MCF 10A (cell line): ENCODE results near the gene OAS3. TPM values are rescaled to one million over a fixed set of nuclear protein-coding genes. Genes with fewer than 3 reads are reported as not detected.

Experiments used
- BruUV-seq: library from RNA; stranded (reverse); fragments of 400-500 nt; replicated peaks from 2 replicates; lab custom pipeline; 2021; lab: Mats Ljungman, UMichigan
- CTCF ChIA-PET: fragments of 300-600 bp; sonication (Branson Sonifier 250); formaldehyde crosslinking; extraction: SDS; loops from one replicate; lab custom pipeline; 2021; ENCODE audit warnings: antibody characterized with exemption, inconsistent platforms; lab: Yijun Ruan, JAX
- POLR2A ChIA-PET: fragments of 300-600, 350-650 bp; sonication (Branson Sonifier 250); formaldehyde crosslinking; extraction: SDS; loops from one replicate; lab custom pipeline; 2020; ENCODE audit warnings: antibody characterized with exemption, inconsistent platforms; lab: Yijun Ruan, JAX
- DNase-seq: peaks from one replicate; pipeline ENCODE4 v3.0.0-alpha.2; 2018; ENCODE audit not compliant: unreplicated experiment
- H3K27ac Mint-ChIP-seq: one replicate; pipeline ENCODE4 v1.8.0; 2022; ENCODE audit warnings: mild to moderate bottlenecking, low read depth, mixed read lengths; ENCODE audit not compliant: unreplicated experiment
- H3K27me3 Mint-ChIP-seq: one replicate; pipeline ENCODE4 v1.8.0; 2022; ENCODE audit warnings: mixed read lengths; ENCODE audit not compliant: insufficient read depth, unreplicated experiment
- H3K36me3 Mint-ChIP-seq: one replicate; pipeline ENCODE4 v1.8.0; 2022; ENCODE audit warnings: mild to moderate bottlenecking, moderate library complexity, mixed read lengths; ENCODE audit not compliant: insufficient read depth, unreplicated experiment
- H3K4me1 Mint-ChIP-seq: one replicate; pipeline ENCODE4 v1.8.0; 2022; ENCODE audit warnings: mixed read lengths; ENCODE audit not compliant: insufficient read depth, unreplicated experiment
- H3K4me3 Mint-ChIP-seq: one replicate; pipeline ENCODE4 v1.8.0; 2022; ENCODE audit warnings: mild to moderate bottlenecking, moderate library complexity, mixed read lengths; ENCODE audit not compliant: unreplicated experiment
- H3K9me3 Mint-ChIP-seq: one replicate; pipeline ENCODE4 v1.8.0; 2022; ENCODE audit warnings: mixed read lengths; ENCODE audit not compliant: unreplicated experiment
- intact Hi-C: fragments of 100-400 bp; cut with micrococcal nuclease; formaldehyde crosslinking; loops from 2 replicates; pipeline ENCODE4 v1.14.1; 2022
- total RNA-seq: library from RNA; stranded (reverse); gene quantifications from 2 replicates; pipeline ENCODE4 v1.2.3, GENCODE V29; 2022
- TF ChIP-seq, protein P1 (sequence below): fragments of 200-600 bp; IDR thresholded peaks from one replicate; pipeline ENCODE4 v1.8.0; 2022; ENCODE audit warnings: antibody characterized with exemption, mild to moderate bottlenecking; ENCODE audit not compliant: unreplicated experiment

The OAS3 gene
- total RNA-seq, 1 experiment from 2014 or later: 6.5 TPM

DNA sequence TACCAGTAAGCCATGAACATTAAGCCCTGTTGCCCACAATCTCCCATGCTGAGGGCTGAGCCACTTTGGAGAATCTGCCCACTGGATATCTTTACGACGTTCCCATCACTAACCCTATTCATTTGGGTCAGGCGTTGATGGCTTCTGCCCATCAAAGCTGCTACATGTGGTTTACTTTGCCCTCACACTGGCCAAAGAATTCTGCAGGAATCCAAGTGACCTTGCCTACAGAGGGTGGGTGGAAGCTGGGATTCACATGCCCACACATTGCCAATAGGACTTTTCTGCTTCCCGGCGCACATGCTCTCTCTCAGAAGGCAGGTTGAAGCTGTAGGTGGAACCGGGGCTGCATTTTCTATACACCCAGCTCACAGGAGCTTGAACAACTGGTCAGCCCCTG lies 68.4 kb downstream of the OAS3 start:
- DNase-seq: no peak
- ChIA-PET CTCF (interaction anchor here (0.7 to 3.4 kb wide), 9 partner anchors 8 to 528 kb away, joined by 3 to 35 read pairs (median 5); no protein-coding TSS in a partner anchor), POLR2A (no interaction called here)
- BruUV-seq: no TSS peak
- Mint-ChIP-seq H3K4me1 (peaks cover 7% of the 10 kb centered on the region), H3K27me3 (no peaks in the 10 kb centered on the region), H3K4me3 (no peak overlapping the region), H3K36me3 (no peaks in the 10 kb centered on the region), H3K9me3 (peaks cover 2% of the 10 kb centered on the region), H3K27ac (no peak overlapping the region)
- TF ChIP-seq, protein P1, sequence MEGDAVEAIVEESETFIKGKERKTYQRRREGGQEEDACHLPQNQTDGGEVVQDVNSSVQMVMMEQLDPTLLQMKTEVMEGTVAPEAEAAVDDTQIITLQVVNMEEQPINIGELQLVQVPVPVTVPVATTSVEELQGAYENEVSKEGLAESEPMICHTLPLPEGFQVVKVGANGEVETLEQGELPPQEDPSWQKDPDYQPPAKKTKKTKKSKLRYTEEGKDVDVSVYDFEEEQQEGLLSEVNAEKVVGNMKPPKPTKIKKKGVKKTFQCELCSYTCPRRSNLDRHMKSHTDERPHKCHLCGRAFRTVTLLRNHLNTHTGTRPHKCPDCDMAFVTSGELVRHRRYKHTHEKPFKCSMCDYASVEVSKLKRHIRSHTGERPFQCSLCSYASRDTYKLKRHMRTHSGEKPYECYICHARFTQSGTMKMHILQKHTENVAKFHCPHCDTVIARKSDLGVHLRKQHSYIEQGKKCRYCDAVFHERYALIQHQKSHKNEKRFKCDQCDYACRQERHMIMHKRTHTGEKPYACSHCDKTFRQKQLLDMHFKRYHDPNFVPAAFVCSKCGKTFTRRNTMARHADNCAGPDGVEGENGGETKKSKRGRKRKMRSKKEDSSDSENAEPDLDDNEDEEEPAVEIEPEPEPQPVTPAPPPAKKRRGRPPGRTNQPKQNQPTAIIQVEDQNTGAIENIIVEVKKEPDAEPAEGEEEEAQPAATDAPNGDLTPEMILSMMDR: no peak
- intact Hi-C loops: no loop called here

DNA sequence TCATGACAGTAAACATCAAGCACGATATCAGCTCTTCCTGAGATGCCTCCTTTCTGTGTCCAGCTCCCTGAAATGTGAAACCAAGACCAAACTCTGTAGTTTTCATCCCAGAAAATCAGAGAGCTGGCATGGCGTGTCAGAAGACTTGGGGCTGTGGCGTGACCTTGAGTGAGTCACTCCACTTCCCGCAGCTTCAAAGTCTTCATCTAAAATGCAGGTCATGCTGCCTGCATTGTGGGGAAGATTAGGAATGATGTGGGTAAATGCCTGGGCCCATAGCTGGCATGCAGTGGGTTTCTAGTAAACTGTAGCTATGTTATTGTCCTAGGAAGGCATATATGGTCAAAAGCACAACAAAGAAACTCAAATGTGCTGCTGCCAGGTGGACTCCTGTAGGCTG lies 68.9 kb downstream of the OAS3 start:
- TF ChIP-seq, protein P1: no peak
- Mint-ChIP-seq H3K4me1 (peaks cover 7% of the 10 kb centered on the region), H3K36me3 (no peaks in the 10 kb centered on the region), H3K9me3 (peaks cover 7% of the 10 kb centered on the region), H3K27me3 (no peaks in the 10 kb centered on the region), H3K4me3 (no peak overlapping the region), H3K27ac (no peak overlapping the region)
- no TSS peak for BruUV-seq
- intact Hi-C loops: no loop called here
- POLR2A ChIA-PET: no interaction called here
- DNase-seq: peak; percentile 51
- CTCF ChIA-PET: interaction anchor here (0.8 to 3.4 kb wide), 10 partner anchors 8 to 129 kb away, joined by 3 to 35 read pairs (median 6); no protein-coding TSS in a partner anchor

DNA sequence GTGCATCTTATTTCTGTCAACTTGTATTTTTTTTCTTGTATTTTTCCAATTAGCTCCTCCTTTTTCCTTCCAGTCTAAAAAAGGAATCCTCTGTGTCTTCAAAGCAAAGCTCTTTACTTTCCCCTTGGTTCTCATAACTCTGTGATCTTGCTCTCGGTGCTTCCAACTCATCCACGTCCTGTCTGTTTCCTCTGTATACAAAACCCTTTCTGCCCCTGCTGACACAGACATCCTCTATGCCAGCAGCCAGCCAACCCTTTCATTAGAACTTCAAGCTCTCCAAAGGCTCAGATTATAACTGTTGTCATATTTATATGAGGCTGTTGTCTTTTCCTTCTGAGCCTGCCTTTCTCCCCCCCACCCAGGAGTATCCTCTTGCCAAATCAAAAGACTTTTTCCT lies 72.4 kb downstream of the OAS3 start:
- intact Hi-C loops: no loop called here
- no peaks in the 10 kb centered on the region for H3K27me3 Mint-ChIP-seq
- DNase-seq: no peak
- ChIA-PET POLR2A (interaction anchor here (0.6 kb wide), 1 partner anchor 18 kb away, joined by 4 read pairs; no protein-coding TSS in a partner anchor), CTCF (interaction anchor here (0.5 to 3.1 kb wide), 4 partner anchors 17 to 602 kb away, joined by 3 to 18 read pairs (median 4); no protein-coding TSS in a partner anchor)
- no TSS peak for BruUV-seq
- peaks cover 13% of the 10 kb centered on the region for H3K4me1 Mint-ChIP-seq
- TF ChIP-seq, protein P1: no peak
- peaks cover 5% of the 10 kb centered on the region for H3K36me3 Mint-ChIP-seq
- no peak overlapping the region for H3K4me3 Mint-ChIP-seq
- H3K27ac Mint-ChIP-seq: no peak overlapping the region
- H3K9me3 Mint-ChIP-seq: peaks cover 7% of the 10 kb centered on the region

DNA sequence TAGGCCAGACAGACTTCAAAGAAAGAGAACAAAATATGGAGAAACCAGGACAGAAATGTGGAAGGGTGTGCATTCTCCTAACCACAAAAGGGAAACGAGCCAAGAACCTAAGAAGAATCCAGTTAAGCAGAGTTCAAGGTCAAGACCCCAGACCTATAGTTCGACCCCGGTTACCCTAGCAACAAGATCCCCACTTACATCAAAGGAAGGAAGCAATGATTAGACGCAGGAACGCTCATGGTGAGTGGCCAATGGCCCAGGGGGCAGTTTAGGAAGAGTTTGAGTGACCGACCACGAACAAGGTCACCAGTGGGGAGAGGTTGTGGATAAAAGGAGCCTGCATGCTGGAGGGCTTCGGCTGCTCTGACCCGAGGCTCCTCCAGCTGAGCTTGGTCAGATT lies 76.3 kb downstream of the OAS3 start:
- intact Hi-C loops: no loop called here
- DNase-seq: no peak
- H3K4me1 Mint-ChIP-seq: peaks cover 14% of the 10 kb centered on the region
- ChIA-PET CTCF (interaction anchor here (0.9 kb wide), 1 partner anchor 14 kb away, joined by 4 read pairs; no protein-coding TSS in a partner anchor), POLR2A (interaction anchor here (0.6 kb wide), 1 partner anchor 36 kb away, joined by 4 read pairs; no protein-coding TSS in a partner anchor)
- no TSS peak for BruUV-seq
- H3K27me3 Mint-ChIP-seq: no peaks in the 10 kb centered on the region
- peaks cover 7% of the 10 kb centered on the region for H3K9me3 Mint-ChIP-seq
- H3K4me3 Mint-ChIP-seq: no peak overlapping the region
- H3K27ac Mint-ChIP-seq: no peak overlapping the region
- TF ChIP-seq, protein P1: no peak
- peaks cover 5% of the 10 kb centered on the region for H3K36me3 Mint-ChIP-seq
